SK-N-SH (cell line): Measurements from ENCODE around the gene MYO10. TPM values are rescaled to one million over a fixed set of nuclear protein-coding genes. Genes with fewer than 3 reads are reported as not detected.

Experiments used
- CTCF ChIA-PET: fragments of 300-600, 350-600 bp; formaldehyde crosslinking; extraction: SDS; loops from one replicate; lab custom pipeline; 2021; lab: Yijun Ruan, JAX
- POLR2A ChIA-PET: fragments of 350-600 bp; sonication (Branson Sonifier 250); formaldehyde crosslinking; extraction: SDS; loops from one replicate; lab custom pipeline; 2020; ENCODE audit warnings: antibody characterized with exemption, inconsistent platforms; lab: Yijun Ruan, JAX
- DNase-seq: peaks from one replicate; pipeline ENCODE4 v3.0.0; 2012
- H2AFZ ChIP-seq: fragments of 200-600 bp; sonication (generic); 2 replicates; pipeline ENCODE4 v1.8.1; 2016; ENCODE audit warnings: antibody characterized with exemption, mild to moderate bottlenecking, low read depth
- H3F3A ChIP-seq: fragments of 200-600 bp; sonication (generic); replicated peaks from 2 replicates; pipeline ENCODE3; 2016; ENCODE audit warnings: antibody characterized with exemption, mild to moderate bottlenecking; ENCODE audit not compliant: insufficient read depth
- H3K27ac ChIP-seq, 2 experiments: fragments of 200-500 bp in 1 of 2; fragments of 200-600 bp in 1 of 2; sonication (Bioruptor generic) in 1 of 2; sonication (generic), shearing (Covaris generic) in 1 of 2; 2 replicates each; pipeline versions ENCODE4 v1.5.1 to v1.6.1; 2014 to 2016; ENCODE audit warnings: low read depth in 2 of 2, inconsistent platforms in 1 of 2, low read length in 1 of 2, mild to moderate bottlenecking in 1 of 2, mixed read lengths in 1 of 2
- H3K27me3 ChIP-seq: fragments of 200-600 bp; sonication (generic), shearing (Covaris generic); 2 replicates; pipeline ENCODE4 v1.6.1; 2016; ENCODE audit warnings: mixed run types; ENCODE audit not compliant: insufficient read depth
- H3K36me3 ChIP-seq, 2 experiments: fragments of 200-500 bp in 1 of 2; fragments of 200-600 bp in 1 of 2; sonication (Bioruptor generic) in 1 of 2; sonication (generic) in 1 of 2; replicated peaks in 1 of 2; 2 replicates each; pipeline versions ENCODE3 to v1.5.1; 2014 to 2016; ENCODE audit warnings: low read length in 1 of 2, mild to moderate bottlenecking in 1 of 2; ENCODE audit not compliant: insufficient read depth in 2 of 2, control insufficient read depth in 1 of 2
- H3K4me1 ChIP-seq, 2 experiments: fragments of 200-500 bp in 1 of 2; fragments of 200-600 bp in 1 of 2; sonication (Bioruptor generic) in 1 of 2; sonication (generic), shearing (Covaris generic) in 1 of 2; 2 replicates each; pipeline versions ENCODE4 v1.5.1 to v1.6.1; 2014 to 2016; ENCODE audit warnings: low read depth in 1 of 2, low read length in 1 of 2, mixed run types in 1 of 2; ENCODE audit not compliant: insufficient read depth in 2 of 2, control insufficient read depth in 1 of 2
- H3K4me2 ChIP-seq: fragments of 200-600 bp; sonication (generic), shearing (Covaris generic); 2 replicates; pipeline ENCODE4 v1.6.1; 2017; ENCODE audit warnings: mixed run types
- H3K4me3 ChIP-seq, 2 experiments: fragments of 200-500 bp in 1 of 2; fragments of 200-600 bp in 1 of 2; sonication (Bioruptor generic) in 1 of 2; sonication (generic), shearing (Covaris generic) in 1 of 2; 2 replicates each; pipeline versions ENCODE4 v1.5.1 to v1.8.1; 2014 to 2016; ENCODE audit warnings: low read depth in 2 of 2, inconsistent platforms in 1 of 2, low read length in 1 of 2, mild to moderate bottlenecking in 1 of 2, mixed read lengths in 1 of 2, moderate library complexity in 1 of 2
- H3K79me2 ChIP-seq: fragments of 200-600 bp; sonication (generic); 2 replicates; pipeline ENCODE4 v1.8.1; 2017; ENCODE audit warnings: mild to moderate bottlenecking; ENCODE audit not compliant: insufficient read depth
- H3K9ac ChIP-seq: fragments of 200-600 bp; sonication (generic); 2 replicates; pipeline ENCODE4 v1.6.1; 2017; ENCODE audit warnings: mixed run types
- H3K9me2 ChIP-seq: fragments of 200-600 bp; sonication (generic); 2 replicates; pipeline ENCODE4 v1.6.1; 2017; ENCODE audit warnings: mixed run types
- H3K9me3 ChIP-seq: fragments of 200-600 bp; sonication (generic); 2 replicates; pipeline ENCODE4 v1.6.1; 2017; ENCODE audit warnings: mixed run types, mild to moderate bottlenecking, moderate library complexity
- H4K20me1 ChIP-seq: fragments of 200-600 bp; sonication (generic); 2 replicates; pipeline ENCODE4 v1.6.1; 2017; ENCODE audit warnings: mild to moderate bottlenecking, mixed run types; ENCODE audit not compliant: insufficient read depth
- CHD2 ChIP-seq: fragments of 150-350 bp; IDR thresholded peaks from 2 replicates; pipeline ENCODE4 v1.6.1; 2018; ENCODE audit warnings: low read length; ENCODE audit not compliant: partially characterized antibody
- ELF1 ChIP-seq: IDR thresholded peaks from 2 replicates; pipeline ENCODE4 v1.4.0; 2012
- EP300 ChIP-seq, 2 experiments: IDR thresholded peaks; 2 replicates each; pipeline versions ENCODE4 v1.4.0 to v1.6.1; 2012; ENCODE audit warnings: borderline replicate concordance in 1 of 2, low read depth in 1 of 2, low read length in 1 of 2
- EZH2phosphoT487 ChIP-seq: fragments of 200-600 bp; sonication (generic); IDR thresholded peaks from 2 replicates; pipeline ENCODE4 v1.6.1; 2017; ENCODE audit warnings: low read depth, mixed run types, mild to moderate bottlenecking, antibody characterized with exemption, moderate library complexity, borderline replicate concordance
- FOXJ3 ChIP-seq: sonication (generic); formaldehyde crosslinking; IDR thresholded peaks from 2 replicates; pipeline ENCODE4 v1.5.1; 2020; ENCODE audit warnings: mild to moderate bottlenecking, missing genetic modification reagents
- FOXM1 ChIP-seq: IDR thresholded peaks from 2 replicates; pipeline ENCODE4 v1.4.0; 2012; ENCODE audit warnings: low read depth, mild to moderate bottlenecking
- GATA2 ChIP-seq: sonication (generic); formaldehyde crosslinking; IDR thresholded peaks from 2 replicates; pipeline ENCODE4 v1.5.0; 2020; ENCODE audit warnings: mild to moderate bottlenecking, missing genetic modification reagents
- MXI1 ChIP-seq: IDR thresholded peaks from 2 replicates; pipeline ENCODE4 v1.6.1; 2012; ENCODE audit warnings: mild to moderate bottlenecking, low read depth, low read length, improper control_type of control experiment
- NFIC ChIP-seq: IDR thresholded peaks from 2 replicates; pipeline ENCODE4 v1.4.0; 2012; ENCODE audit warnings: borderline replicate concordance
- NRF1 ChIP-seq: IDR thresholded peaks from 2 replicates; pipeline ENCODE4 v1.6.1; 2012; ENCODE audit warnings: low read depth, mild to moderate bottlenecking, low read length
- POLR2AphosphoS5 ChIP-seq: IDR thresholded peaks from 2 replicates; pipeline ENCODE4 v1.6.1; 2012; ENCODE audit warnings: low read depth, low read length
- RAD21 ChIP-seq: IDR thresholded peaks from 2 replicates; pipeline ENCODE4 v1.6.1; 2012; ENCODE audit warnings: mild to moderate bottlenecking, low read length
- RCOR1 ChIP-seq: fragments of 150-350 bp; IDR thresholded peaks from 2 replicates; pipeline ENCODE4 v1.6.1; 2017; ENCODE audit warnings: antibody characterized with exemption, low read length
- RFX5 ChIP-seq: IDR thresholded peaks from 2 replicates; pipeline ENCODE4 v1.6.1; 2012; ENCODE audit warnings: mild to moderate bottlenecking, improper control_type of control experiment, low read length
- SIN3A ChIP-seq: IDR thresholded peaks from 2 replicates; pipeline ENCODE4 v1.6.1; 2012; ENCODE audit warnings: low read depth, mild to moderate bottlenecking, low read length, moderate library complexity, borderline replicate concordance
- TAF1 ChIP-seq: IDR thresholded peaks from 2 replicates; pipeline ENCODE4 v1.6.1; 2012; ENCODE audit warnings: low read depth, mild to moderate bottlenecking, low read length, moderate library complexity, borderline replicate concordance
- TCF12 ChIP-seq: IDR thresholded peaks from 2 replicates; pipeline ENCODE4 v1.4.0; 2012
- TEAD4 ChIP-seq: IDR thresholded peaks from 2 replicates; pipeline ENCODE4 v1.4.0; 2012; ENCODE audit warnings: mild to moderate bottlenecking, borderline replicate concordance; ENCODE audit not compliant: insufficient read depth
- USF1 ChIP-seq: IDR thresholded peaks from 2 replicates; pipeline ENCODE4 v1.4.0; 2012; ENCODE audit warnings: low read depth, borderline replicate concordance
- YY1 ChIP-seq: IDR thresholded peaks from 2 replicates; pipeline ENCODE4 v1.4.0; 2012; ENCODE audit warnings: low read depth, mild to moderate bottlenecking
- WGBS: methylation state at CpG from one replicate; pipeline ENCODE4 v1.1.6; 2017; ENCODE audit warnings: low lambda C conversion rate; 5-methylcytosine and 5-hydroxymethylcytosine counted together
- polyA plus RNA-seq, 3 experiments: library from polyadenylated mRNA; depleted of rRNA; stranded (reverse); fragments of >200 nt; gene quantifications; 2 replicates each; pipeline ENCODE4 v1.2.3, GENCODE V29; 2012
- TF ChIP-seq, protein P1 (sequence below): fragments of 200-600 bp; sonication (generic); IDR thresholded peaks from 2 replicates; pipeline ENCODE4 v1.6.1; 2017; ENCODE audit warnings: antibody characterized with exemption, mild to moderate bottlenecking, moderate library complexity
- TF ChIP-seq, protein P2 (sequence below): IDR thresholded peaks from 2 replicates; pipeline ENCODE4; 2012
- TF ChIP-seq, protein P3 (sequence below): IDR thresholded peaks from 2 replicates; pipeline ENCODE4 v1.4.0; 2012; ENCODE audit warnings: low read depth, borderline replicate concordance

MYO10 gene
- polyA plus RNA-seq, 1 of the 3 experiments (the other 2 are of a cell fraction), result 8.1 TPM

- no peak for TF ChIP-seq EP300 (IDR thresholded peaks at IDR 0.05; ENCODE audit: borderline replicate concordance in 1 of 2, low read depth in 1 of 2, low read length in 1 of 2)
- TF ChIP-seq, protein P1, sequence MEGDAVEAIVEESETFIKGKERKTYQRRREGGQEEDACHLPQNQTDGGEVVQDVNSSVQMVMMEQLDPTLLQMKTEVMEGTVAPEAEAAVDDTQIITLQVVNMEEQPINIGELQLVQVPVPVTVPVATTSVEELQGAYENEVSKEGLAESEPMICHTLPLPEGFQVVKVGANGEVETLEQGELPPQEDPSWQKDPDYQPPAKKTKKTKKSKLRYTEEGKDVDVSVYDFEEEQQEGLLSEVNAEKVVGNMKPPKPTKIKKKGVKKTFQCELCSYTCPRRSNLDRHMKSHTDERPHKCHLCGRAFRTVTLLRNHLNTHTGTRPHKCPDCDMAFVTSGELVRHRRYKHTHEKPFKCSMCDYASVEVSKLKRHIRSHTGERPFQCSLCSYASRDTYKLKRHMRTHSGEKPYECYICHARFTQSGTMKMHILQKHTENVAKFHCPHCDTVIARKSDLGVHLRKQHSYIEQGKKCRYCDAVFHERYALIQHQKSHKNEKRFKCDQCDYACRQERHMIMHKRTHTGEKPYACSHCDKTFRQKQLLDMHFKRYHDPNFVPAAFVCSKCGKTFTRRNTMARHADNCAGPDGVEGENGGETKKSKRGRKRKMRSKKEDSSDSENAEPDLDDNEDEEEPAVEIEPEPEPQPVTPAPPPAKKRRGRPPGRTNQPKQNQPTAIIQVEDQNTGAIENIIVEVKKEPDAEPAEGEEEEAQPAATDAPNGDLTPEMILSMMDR, result no peak
These were observed 193.2 kb downstream of the MYO10 start (continued) for GRCh38 chr5:16742938-16743337.

DNA sequence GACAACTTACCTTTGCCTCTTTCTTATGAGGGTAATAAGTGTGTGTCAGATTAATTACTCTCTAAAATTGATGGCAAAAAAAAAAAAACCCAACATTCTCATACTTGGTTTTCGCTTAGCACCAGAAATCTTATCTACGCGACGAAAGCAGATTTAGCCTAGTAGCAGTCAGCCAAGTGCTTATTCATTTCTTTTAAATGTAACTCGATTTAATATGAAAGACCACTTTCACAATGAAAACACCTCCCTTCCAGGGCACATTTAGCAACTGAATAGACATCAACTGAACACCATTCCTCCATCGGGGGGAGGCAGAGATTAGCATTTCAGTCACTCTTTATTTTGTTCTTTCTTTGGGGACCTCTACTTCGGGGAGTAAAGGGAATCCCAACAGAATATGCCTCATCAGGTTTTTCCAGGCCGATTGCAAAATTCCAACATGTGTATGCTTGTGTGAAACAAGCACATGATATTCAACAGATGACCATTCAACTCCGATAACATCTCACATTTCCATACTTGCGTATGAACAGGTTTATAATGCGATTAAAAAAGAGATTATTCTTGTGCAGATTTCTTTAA is 195.2 kb downstream of the MYO10 start:
- WGBS, result 47% methylated on average over 11 of the region's 11 CpGs
- H3K4me3 ChIP-seq, result no peak overlapping the region
- TF ChIP-seq POLR2AphosphoS5 (0 out of 2 replicates have a peak, but pooled peaks have one; percentile 39), SIN3A (no peak), TEAD4 (no peak), ELF1 (no peak), TAF1 (no peak), NRF1 (no peak), FOXM1 (no peak), RAD21 (peak; percentile 17; the same call in 1 of the 2 replicates), EP300 (IDR thresholded peaks at IDR 0.05; ENCODE audit: borderline replicate concordance in 1 of 2, low read depth in 1 of 2, low read length in 1 of 2) (peak in 1 of 2 experiments; percentile 67; a peak in 1 of 4 replicates), CHD2 (peak; percentile 22), NFIC (no peak), MXI1 (no peak), RFX5 (no peak), TCF12 (peak; percentile 86), USF1 (no peak), YY1 (no peak), EZH2phosphoT487 (no peak), RCOR1 (peak; percentile 99), GATA2 (CRISPR knock-in tag) (peak; percentile 90), FOXJ3 (CRISPR knock-in tag) (0 out of 2 replicates have a peak, but pooled peaks have one; percentile 15)
- TF ChIP-seq, protein P2, sequence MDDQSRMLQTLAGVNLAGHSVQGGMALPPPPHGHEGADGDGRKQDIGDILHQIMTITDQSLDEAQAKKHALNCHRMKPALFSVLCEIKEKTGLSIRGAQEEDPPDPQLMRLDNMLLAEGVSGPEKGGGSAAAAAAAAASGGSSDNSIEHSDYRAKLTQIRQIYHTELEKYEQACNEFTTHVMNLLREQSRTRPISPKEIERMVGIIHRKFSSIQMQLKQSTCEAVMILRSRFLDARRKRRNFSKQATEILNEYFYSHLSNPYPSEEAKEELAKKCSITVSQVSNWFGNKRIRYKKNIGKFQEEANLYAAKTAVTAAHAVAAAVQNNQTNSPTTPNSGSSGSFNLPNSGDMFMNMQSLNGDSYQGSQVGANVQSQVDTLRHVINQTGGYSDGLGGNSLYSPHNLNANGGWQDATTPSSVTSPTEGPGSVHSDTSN, result 0 out of 2 replicates have a peak, but pooled peaks have one; percentile 37
- TF ChIP-seq, protein P1, result peak; percentile 22
- TF ChIP-seq, protein P3, sequence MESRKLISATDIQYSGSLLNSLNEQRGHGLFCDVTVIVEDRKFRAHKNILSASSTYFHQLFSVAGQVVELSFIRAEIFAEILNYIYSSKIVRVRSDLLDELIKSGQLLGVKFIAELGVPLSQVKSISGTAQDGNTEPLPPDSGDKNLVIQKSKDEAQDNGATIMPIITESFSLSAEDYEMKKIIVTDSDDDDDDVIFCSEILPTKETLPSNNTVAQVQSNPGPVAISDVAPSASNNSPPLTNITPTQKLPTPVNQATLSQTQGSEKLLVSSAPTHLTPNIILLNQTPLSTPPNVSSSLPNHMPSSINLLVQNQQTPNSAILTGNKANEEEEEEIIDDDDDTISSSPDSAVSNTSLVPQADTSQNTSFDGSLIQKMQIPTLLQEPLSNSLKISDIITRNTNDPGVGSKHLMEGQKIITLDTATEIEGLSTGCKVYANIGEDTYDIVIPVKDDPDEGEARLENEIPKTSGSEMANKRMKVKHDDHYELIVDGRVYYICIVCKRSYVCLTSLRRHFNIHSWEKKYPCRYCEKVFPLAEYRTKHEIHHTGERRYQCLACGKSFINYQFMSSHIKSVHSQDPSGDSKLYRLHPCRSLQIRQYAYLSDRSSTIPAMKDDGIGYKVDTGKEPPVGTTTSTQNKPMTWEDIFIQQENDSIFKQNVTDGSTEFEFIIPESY, result no peak

More for the DNA sequence above, 195.2 kb downstream of the MYO10 start:
- H3K4me1 ChIP-seq, result peaks cover 17 to 19% of the 10 kb centered on the region in 2 experiments; a peak in 3 of 4 replicates
- peak; percentile 50 for DNase-seq
- ChIA-PET CTCF (interaction anchor here (1.0 to 1.4 kb wide), 3 partner anchors 28 to 449 kb away, joined by 3 to 4 read pairs (median 3); no protein-coding TSS in a partner anchor), POLR2A (no interaction called here)
- H3K27me3 ChIP-seq, result no peaks in the 10 kb centered on the region
- peaks cover 5% of the 10 kb centered on the region; the same call in 1 of the 2 replicates for H4K20me1 ChIP-seq
- H3K9me2 ChIP-seq, result no peaks in the 10 kb centered on the region
- H3K79me2 ChIP-seq, result peaks cover 69% of the 10 kb centered on the region; the same call in 1 of the 2 replicates
- H3K9me3 ChIP-seq, result no peaks in the 10 kb centered on the region
- peaks cover 22% of the 10 kb centered on the region for H3F3A ChIP-seq
- H2AFZ ChIP-seq, result no peak overlapping the region
- H3K36me3 ChIP-seq, result peaks cover 0 to 43% of the 10 kb centered on the region in 2 experiments
- H3K4me2 ChIP-seq, result peak overlapping the region; percentile 34; the same call in 1 of the 2 replicates
- H3K9ac ChIP-seq, result no peak overlapping the region
- peak overlapping the region in 1 of 2 experiments; percentile 72; a peak in 2 of 4 replicates for H3K27ac ChIP-seq
